HCT116 (cell line): ENCODE data around the gene PAX2. TPM values are rescaled to one million over a fixed set of nuclear protein-coding genes. Genes with fewer than 3 reads are reported as not detected.

Experiments used
- ATAC-seq: fragments of 200-7000 bp; cut with Tn5 transposase; 2 replicates; pipeline ENCODE4 v1.9.1; 2020; ENCODE audit warnings: mild to moderate bottlenecking, moderate library complexity
- BruUV-seq: library from RNA; stranded (reverse); fragments of 400-500 nt; replicated peaks from 2 replicates; lab custom pipeline; 2021; lab: Mats Ljungman, UMichigan
- CTCF ChIA-PET: fragments of 300-600 bp; sonication (Branson Sonifier 250); formaldehyde crosslinking; loops from one replicate; lab custom pipeline; 2021; ENCODE audit warnings: antibody characterized with exemption; lab: Charles Lee
- POLR2A ChIA-PET: fragments of 300-600, 350-600 bp; sonication (Branson Sonifier 250); formaldehyde crosslinking; loops from one replicate; lab custom pipeline; 2021; ENCODE audit warnings: antibody characterized with exemption; lab: Charles Lee
- RAD21 ChIA-PET, 2 experiments: fragments of 300-600 bp; sonication (Branson Sonifier 250); formaldehyde crosslinking; loops; one replicate each; lab custom pipeline; 2023; ENCODE audit warnings: low total read pairs in 2 of 2; ENCODE audit not compliant: uncharacterized antibody in 2 of 2, unreplicated experiment in 2 of 2, low non-redundant PET in 1 of 2; lab: Charles Lee
- DNase-seq: peaks from one replicate; pipeline ENCODE4 v3.0.0-alpha.2; 2010; ENCODE audit warnings: low read depth, low spot score
- H2AFZ ChIP-seq: fragments of 200-600 bp; shearing (Covaris generic), sonication (generic); 2 replicates; pipeline ENCODE4 v1.6.1; 2017; ENCODE audit warnings: low read depth, mixed run types, mixed read lengths, antibody characterized with exemption, low read length; ENCODE audit not compliant: poor library complexity, severe bottlenecking
- H3K27ac ChIP-seq: 2 replicates; pipeline ENCODE4 v1.5.1; 2012; ENCODE audit warnings: low read depth, low read length
- H3K27me3 ChIP-seq: fragments of 200-600 bp; sonication (generic); 2 replicates; pipeline ENCODE4 v1.6.1; 2016; ENCODE audit warnings: mixed run types, low read length, mixed read lengths; ENCODE audit not compliant: insufficient read depth
- H3K36me3 ChIP-seq, 2 experiments: fragments of 200-500 bp in 1 of 2; fragments of 200-600 bp in 1 of 2; sonication (Bioruptor generic) in 1 of 2; sonication (generic) in 1 of 2; 2 replicates each; pipeline versions ENCODE4 v1.5.1 to v1.6.1; 2014 to 2016; ENCODE audit warnings: low read length in 2 of 2, inconsistent platforms in 1 of 2, mixed read lengths in 1 of 2, mixed run types in 1 of 2; ENCODE audit not compliant: insufficient read depth in 2 of 2, control insufficient read depth in 1 of 2
- H3K4me1 ChIP-seq, 2 experiments: fragments of 200-600 bp in 1 of 2; sonication (generic) in 1 of 2; 2 replicates each; pipeline versions ENCODE4 v1.5.1 to v1.6.1; 2012 to 2017; ENCODE audit warnings: low read length in 2 of 2, inconsistent platforms in 1 of 2, mild to moderate bottlenecking in 1 of 2, mixed read lengths in 1 of 2, mixed run types in 1 of 2, moderate library complexity in 1 of 2; ENCODE audit not compliant: insufficient read depth in 2 of 2, control insufficient read depth in 1 of 2
- H3K4me2 ChIP-seq: fragments of 200-600 bp; sonication (generic); 2 replicates; pipeline ENCODE4 v1.6.1; 2017; ENCODE audit warnings: mixed run types, low read length, mixed read lengths
- H3K4me3 ChIP-seq, 2 experiments: fragments of 200-600 bp in 1 of 2; sonication (generic) in 1 of 2; replicated peaks in 1 of 2; 2 replicates each; pipeline ENCODE4 v1.5.1; 2011 to 2016; ENCODE audit warnings: low read length in 2 of 2, control low read depth in 1 of 2, low read depth in 1 of 2, mild to moderate bottlenecking in 1 of 2, mixed read lengths in 1 of 2, mixed run types in 1 of 2
- H3K79me2 ChIP-seq: fragments of 200-600 bp; sonication (generic); 2 replicates; pipeline ENCODE4 v1.6.1; 2017; ENCODE audit warnings: mild to moderate bottlenecking, mixed run types, low read length, moderate library complexity, mixed read lengths; ENCODE audit not compliant: insufficient read depth
- H3K9ac ChIP-seq: fragments of 200-600 bp; sonication (generic); 2 replicates; pipeline ENCODE4 v1.6.1; 2016; ENCODE audit warnings: low read length, mixed read lengths
- H3K9me2 ChIP-seq: fragments of 200-600 bp; sonication (generic), shearing (Covaris generic); 2 replicates; pipeline ENCODE4 v1.6.1; 2017; ENCODE audit warnings: mixed run types, mild to moderate bottlenecking, moderate library complexity; ENCODE audit not compliant: insufficient read depth
- H3K9me3 ChIP-seq, 2 experiments: fragments of 200-500 bp in 1 of 2; fragments of 200-600 bp in 1 of 2; sonication (Bioruptor generic) in 1 of 2; sonication (generic) in 1 of 2; 2 replicates each; pipeline ENCODE4 v1.6.1; 2014 to 2017; ENCODE audit warnings: low read length in 2 of 2, mixed read lengths in 2 of 2, inconsistent platforms in 1 of 2, low read depth in 1 of 2, mild to moderate bottlenecking in 1 of 2, mixed run types in 1 of 2, moderate library complexity in 1 of 2; ENCODE audit not compliant: control insufficient read depth in 1 of 2, insufficient read depth in 1 of 2
- H4K20me1 ChIP-seq: fragments of 200-600 bp; sonication (generic), shearing (Covaris generic); 2 replicates; pipeline ENCODE4 v1.6.1; 2017; ENCODE audit warnings: mixed run types, mild to moderate bottlenecking, moderate library complexity; ENCODE audit not compliant: insufficient read depth
- ATF3 ChIP-seq: IDR thresholded peaks from 2 replicates; pipeline ENCODE4 v1.6.1; 2012
- EZH2 ChIP-seq: fragments of 200-600 bp; sonication (generic); IDR thresholded peaks from 2 replicates; pipeline ENCODE4 v1.6.1; 2017; ENCODE audit warnings: antibody characterized with exemption, mixed run types
- MAX ChIP-seq: IDR thresholded peaks from 2 replicates; pipeline ENCODE4 v1.6.1; 2012
- REST ChIP-seq: IDR thresholded peaks from 2 replicates; pipeline ENCODE4 v1.6.1; 2012; ENCODE audit warnings: low read depth
- SIN3A ChIP-seq: IDR thresholded peaks from 2 replicates; pipeline ENCODE4 v1.6.1; 2012; ENCODE audit warnings: low read depth
- TCF7L2 ChIP-seq: IDR thresholded peaks from 2 replicates; pipeline ENCODE4 v1.7.0; 2011; ENCODE audit warnings: borderline replicate concordance, inconsistent platforms; ENCODE audit not compliant: insufficient read depth, insufficient read length; ENCODE audit errors: extremely low read depth
- YY1 ChIP-seq: IDR thresholded peaks from 2 replicates; pipeline ENCODE4 v1.6.1; 2011; ENCODE audit warnings: low read length, low read depth, moderate library complexity, mild to moderate bottlenecking; ENCODE audit not compliant: insufficient replicate concordance; ENCODE audit errors: extremely low read depth
- ZNF274 ChIP-seq: fragments of 200-500 bp; sonication (Bioruptor generic); IDR thresholded peaks from 2 replicates; pipeline ENCODE4 v1.6.1; 2014; ENCODE audit warnings: mild to moderate bottlenecking, low read depth, low read length, inconsistent platforms
- intact Hi-C: fragments of 100-400 bp; cut with micrococcal nuclease; formaldehyde crosslinking; loops from 2 replicates; pipeline ENCODE4 v1.10.0; 2022
- total RNA-seq: library from RNA; stranded (reverse); gene quantifications from one replicate; pipeline ENCODE4 v1.2.1, GENCODE V29; 2021; ENCODE audit not compliant: unreplicated experiment

The PAX2 gene
- total RNA-seq, 1 experiment from 2014 or later: 5.0 TPM

GRCh38 chr10:100858261-100858660, 112.9 kb downstream of the PAX2 start:
- CTCF ChIA-PET: no interaction called here
- BruUV-seq: no TSS peak
- Histone ChIP-seq H3K27me3 (peaks cover 18% of the 10 kb centered on the region; the same call in 1 of the 2 replicates), H3K9me3 (no peaks in the 10 kb centered on the region), H2AFZ (no peak overlapping the region), H3K9me2 (no peaks in the 10 kb centered on the region), H3K27ac (no peak overlapping the region), H4K20me1 (no peaks in the 10 kb centered on the region), H3K79me2 (no peaks in the 10 kb centered on the region), H3K4me2 (no peak overlapping the region), H3K9ac (no peak overlapping the region), H3K4me3 (no peak overlapping the region), H3K4me1 (no peaks in the 10 kb centered on the region), H3K36me3 (no peaks in the 10 kb centered on the region)
- DNase-seq: no peak
- intact Hi-C loops: no loop called here
- RAD21 ChIA-PET: no interaction called here
- ATAC-seq: no peak
- no peak for TF ChIP-seq MAX
- POLR2A ChIA-PET: no interaction called here

GRCh38 chr10:100858747-100859483, 113.5 kb downstream of the PAX2 start:
- Histone ChIP-seq H3K9me2 (no peaks in the 10 kb centered on the region), H3K9me3 (no peaks in the 10 kb centered on the region), H3K27ac (no peak overlapping the region), H3K27me3 (peaks cover 18% of the 10 kb centered on the region; the same call in 1 of the 2 replicates), H3K4me3 (no peak overlapping the region), H3K4me2 (no peak overlapping the region), H4K20me1 (no peaks in the 10 kb centered on the region), H3K79me2 (no peaks in the 10 kb centered on the region), H2AFZ (no peak overlapping the region), H3K36me3 (no peaks in the 10 kb centered on the region), H3K9ac (no peak overlapping the region), H3K4me1 (no peaks in the 10 kb centered on the region)
- CTCF ChIA-PET: interaction anchor here (1.5 kb wide), 1 partner anchor 13 kb away, joined by 6 read pairs; no protein-coding TSS in a partner anchor
- RAD21 ChIA-PET: no interaction called here
- no peak for TF ChIP-seq YY1
- TF ChIP-seq ATF3: no peak
- no peak for TF ChIP-seq TCF7L2
- TF ChIP-seq REST: no peak
- TF ChIP-seq MAX: no peak
- no peak for TF ChIP-seq EZH2
- TF ChIP-seq SIN3A: no peak
- TF ChIP-seq ZNF274: no peak
- no TSS peak for BruUV-seq
- ATAC-seq: no peak
- POLR2A ChIA-PET: no interaction called here
- intact Hi-C loops: no loop called here
- no peak for DNase-seq
